GM13976 (cell line): ENCODE measurements around the gene CPNE5.
"Not testable (repeated sequence)": the region's sequence is repeated elsewhere in the genome, so short reads cannot be mapped to it uniquely, and the experiment has no call there.

ENCODE experiments used
- DNase-seq: peaks from one replicate; pipeline ENCODE4 v3.0.0; 2012; ENCODE audit warnings: low spot score
- CTCF ChIP-seq: IDR thresholded peaks from 2 replicates; pipeline ENCODE4 v1.5.1; 2012; ENCODE audit warnings: borderline replicate concordance, mild to moderate bottlenecking; ENCODE audit not compliant: insufficient read depth; ENCODE audit errors: extremely low read depth, missing control alignments, control extremely low read depth
- in situ Hi-C: fragments of 300-500 bp; cut with MboI; formaldehyde crosslinking; loops from one replicate; pipeline ENCODE4 v1.12.0; 2022; ENCODE audit warnings: low sequenced_read_pairs, mixed read lengths, inconsistent platforms; ENCODE audit not compliant: unreplicated experiment

The CPNE5 gene

GRCh38 chr6:36714511-36714910, 124.7 kb downstream of the CPNE5 start:
- TF ChIP-seq CTCF: no peak
- no peak for DNase-seq
- in situ Hi-C loops: no loop called here

DNA sequence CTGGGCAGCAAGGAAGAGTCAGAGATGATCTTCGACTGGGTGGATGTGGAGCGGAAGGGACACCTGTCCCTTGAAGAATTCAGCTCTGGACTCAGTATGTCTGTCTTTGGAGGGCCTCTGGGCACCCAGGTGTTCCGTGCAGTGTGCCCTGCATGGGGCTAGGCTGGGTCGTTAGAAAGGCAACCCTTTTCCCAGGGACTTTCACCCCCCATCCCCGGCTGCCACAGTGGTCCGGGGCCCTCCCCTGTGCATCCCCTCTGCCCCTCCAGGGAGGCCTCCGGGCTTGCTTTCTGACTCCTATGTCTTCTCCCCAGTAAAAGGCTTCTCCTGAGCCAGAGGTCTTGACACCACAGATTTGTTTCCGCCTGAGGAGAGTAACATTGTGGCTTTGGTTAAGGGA, 125.4 kb downstream of the CPNE5 start:
- in situ Hi-C loops: no loop called here
- no peak for DNase-seq
- TF ChIP-seq CTCF: no peak

DNA sequence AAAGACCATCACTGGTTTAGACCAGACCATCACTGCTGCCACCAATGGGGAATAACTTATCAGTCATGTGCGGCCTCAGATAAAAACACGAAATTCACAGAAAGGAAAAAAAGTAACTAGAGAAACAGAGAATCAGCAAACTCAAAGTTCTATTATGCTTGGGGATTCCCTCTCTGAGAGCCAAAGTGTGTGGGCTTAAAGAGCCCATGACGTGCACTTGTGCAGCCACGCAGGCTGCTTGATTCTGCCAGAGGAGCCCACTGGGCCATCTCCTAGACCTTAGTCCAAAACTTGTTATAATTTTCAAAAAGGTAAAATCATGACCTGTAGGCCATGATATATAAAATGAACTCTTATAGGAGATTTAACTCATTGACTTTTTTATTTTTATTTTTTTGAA, 126.4 kb downstream of the CPNE5 start:
- DNase-seq: no peak
- TF ChIP-seq CTCF: no peak
- in situ Hi-C loops: no loop called here

- in situ Hi-C loops: no loop called here
Observed at GRCh38 chr6:36706339-36706738, 132.9 kb downstream of the CPNE5 start.

GRCh38 chr6:36704961-36705577, 134.2 kb downstream of the CPNE5 start:
- in situ Hi-C loops: not testable (repeated sequence)

More at GRCh38 chr6:36706339-36706738, 132.9 kb downstream of the CPNE5 start:
- DNase-seq: no peak
- TF ChIP-seq CTCF: no peak

GRCh38 chr6:36703982-36704381, 135.3 kb downstream of the CPNE5 start:
- TF ChIP-seq CTCF: no peak
- in situ Hi-C loops: no loop called here
- no peak for DNase-seq

More at GRCh38 chr6:36704961-36705577, 134.2 kb downstream of the CPNE5 start:
- DNase-seq: not testable (repeated sequence)

GRCh38 chr6:36703081-36703606, 136.1 kb downstream of the CPNE5 start:
- in situ Hi-C loops: no loop called here
- DNase-seq: no peak
- no peak for TF ChIP-seq CTCF
